ENCODE results near the gene ADGRG6. TPM values are rescaled to one million over a fixed set of nuclear protein-coding genes. Genes with fewer than 3 reads are reported as not detected.

ADGRG6 gene
- total and polyA plus RNA-seq, 9 of the 15 experiments (the other 6 are each of a cell fraction or from before 2014, with no cell fraction given), result under 0.01 to 0.11 (median 0.05) TPM; not detected in 5

- H3K9ac ChIP-seq (ENCODE audit: insufficient read depth in 1 of 2, low read depth in 2 of 2, low read length in 2 of 2), result no peak overlapping the region
- H3K4me2 ChIP-seq (ENCODE audit: insufficient read depth, low read length), result no peak overlapping the region
- POLR2A ChIA-PET, result no interaction called here
- no peaks in the 10 kb centered on the region for H3K9me3 ChIP-seq (replicated peaks; ENCODE audit: control insufficient read depth, insufficient read depth, low read depth, low read length)
- no peaks in the 10 kb centered on the region for H3K27me3 ChIP-seq (ENCODE audit: control insufficient read depth in 2 of 2, insufficient read depth in 2 of 2, low read length in 2 of 2)
- BruUV-seq (replicated peaks), result no TSS peak
- H2AFZ ChIP-seq (ENCODE audit: low read depth, low read length), result no peak overlapping the region
- no peaks in the 10 kb centered on the region for H3K79me2 ChIP-seq (ENCODE audit: control insufficient read depth, insufficient read depth, low read length)
- no peaks in the 10 kb centered on the region for H3K4me1 ChIP-seq (replicated peaks in 1 of 2; ENCODE audit: control insufficient read depth in 2 of 2, insufficient read depth in 2 of 2, low read length in 2 of 2)
- H3K4me3 ChIP-seq, result no peak overlapping the region
- 8% methylated on average over 1 of the region's 1 CpG for WGBS (ENCODE audit: insufficient coverage, low coverage, missing lambda C conversion rate)
- DNase-seq (ENCODE audit: extremely low read depth in 1 of 4, low spot score in 3 of 4) (no peak), ATAC-seq (no peak), FAIRE-seq (no peak)
- H3K9me1 ChIP-seq (ENCODE audit: control insufficient read depth, insufficient read depth, low read length), result no peaks in the 10 kb centered on the region
- H4K20me1 ChIP-seq (replicated peaks; ENCODE audit: control insufficient read depth, insufficient read depth, low read length), result no peaks in the 10 kb centered on the region
- intact Hi-C loops (cut with micrococcal nuclease) (no loop called here), in situ Hi-C loops (cut with MboI) (no loop called here)
- CTCF ChIA-PET (ENCODE audit: low intra/inter-chr PET ratio), result no interaction called here
- H3K27ac ChIP-seq (ENCODE audit: extremely low read depth, low read depth, low read length), result no peak overlapping the region
- no peaks in the 10 kb centered on the region for H3K36me3 ChIP-seq (ENCODE audit: control insufficient read depth, insufficient read depth, low read length)
- TF ChIP-seq SRSF9 (IDR thresholded peaks at IDR 0.05; ENCODE audit: borderline replicate concordance, low read depth, low read length) (no peak), ZNF449 (CRISPR knock-in tag; IDR thresholded peaks at IDR 0.05) (no peak), XRCC4 (IDR thresholded peaks at IDR 0.05; ENCODE audit: extremely low read depth, insufficient read depth, insufficient read length) (no peak), HINFP (tag; conservative IDR thresholded peaks at IDR 0.05; ENCODE audit: low read depth) (no peak), ARID3A (IDR thresholded peaks at IDR 0.05; ENCODE audit: borderline replicate concordance, low read depth, low read length) (no peak), ZNF592 (IDR thresholded peaks at IDR 0.05) (no peak), ZC3H4 (CRISPR knock-in tag; IDR thresholded peaks at IDR 0.05; ENCODE audit: borderline replicate concordance) (no peak), CBX2 (IDR thresholded peaks at IDR 0.05; ENCODE audit: insufficient read depth, low read length, poor library complexity, severe bottlenecking) (no peak), ZNF212 (CRISPR knock-in tag; IDR thresholded peaks at IDR 0.05) (no peak), TEAD4 (IDR thresholded peaks at IDR 0.05; ENCODE audit: low read length) (no peak), TEAD4 (CRISPR knock-in tag; IDR thresholded peaks at IDR 0.05; ENCODE audit: borderline replicate concordance) (no peak), JUND (IDR thresholded peaks at IDR 0.05; ENCODE audit: borderline replicate concordance, low read depth, low read length) (no peak), JUND (tag; IDR thresholded peaks at IDR 0.05; ENCODE audit: borderline replicate concordance, low read depth, low read length) (no peak), ZNF668 (CRISPR knock-in tag; IDR thresholded peaks at IDR 0.05) (no peak)
These were observed 108.0 kb downstream of the ADGRG6 start for GRCh38 chr6:142409794-142410193.
